OCI-LY1 (cell line): ENCODE data around the gene GPR107.
"Not testable (repeated sequence)": the region's sequence is repeated elsewhere in the genome, so short reads cannot be mapped to it uniquely, and the experiment has no call there.

Experiments
- H2AFZ ChIP-seq: fragments of 200-600 bp; sonication (generic), shearing (Covaris generic); 2 replicates; pipeline ENCODE4 v1.6.0; 2014; ENCODE audit warnings: antibody characterized with exemption, mild to moderate bottlenecking, low read length
- H3F3A ChIP-seq: fragments of 200-600 bp; sonication (generic), shearing (Covaris generic); 2 replicates; pipeline ENCODE4 v1.6.0; 2014; ENCODE audit warnings: mild to moderate bottlenecking, antibody characterized with exemption, low read length, moderate library complexity; ENCODE audit not compliant: insufficient read depth
- H3K27ac ChIP-seq: fragments of 200-600 bp; sonication (generic); 2 replicates; pipeline ENCODE4 v1.5.1; 2014; ENCODE audit warnings: low read length, mixed run types, mild to moderate bottlenecking, low read depth; ENCODE audit not compliant: poor library complexity, severe bottlenecking
- H3K27me3 ChIP-seq: fragments of 200-600 bp; sonication (generic); 2 replicates; pipeline ENCODE4 v1.6.0; 2014; ENCODE audit warnings: antibody characterized with exemption, mild to moderate bottlenecking, low read length, moderate library complexity; ENCODE audit not compliant: insufficient read depth
- H3K36me3 ChIP-seq: fragments of 200-600 bp; sonication (generic); 2 replicates; pipeline ENCODE4 v1.6.1; 2014; ENCODE audit warnings: mild to moderate bottlenecking, antibody characterized with exemption, low read length, moderate library complexity, mixed read lengths; ENCODE audit not compliant: insufficient read depth
- H3K4me1 ChIP-seq: fragments of 200-600 bp; sonication (generic); 2 replicates; pipeline ENCODE4 v1.5.1; 2014; ENCODE audit warnings: mild to moderate bottlenecking, low read length, moderate library complexity; ENCODE audit not compliant: insufficient read depth, severe bottlenecking
- H3K4me2 ChIP-seq: fragments of 200-600 bp; sonication (generic), shearing (Covaris generic); 2 replicates; pipeline ENCODE4 v1.6.1; 2014; ENCODE audit warnings: low read length
- H3K4me3 ChIP-seq: fragments of 200-600 bp; sonication (generic); 2 replicates; pipeline ENCODE4 v1.5.1; 2014; ENCODE audit warnings: low read length, low read depth, mild to moderate bottlenecking, mixed read lengths; ENCODE audit not compliant: poor library complexity, severe bottlenecking
- H3K79me2 ChIP-seq: fragments of 200-600 bp; shearing (Covaris generic); 2 replicates; pipeline ENCODE4 v1.6.1; 2016; ENCODE audit warnings: mixed run types, low read length, mixed read lengths; ENCODE audit not compliant: insufficient read depth
- H3K9ac ChIP-seq: fragments of 200-600 bp; sonication (generic), shearing (Covaris generic); 2 replicates; pipeline ENCODE4 v1.6.1; 2014; ENCODE audit warnings: mild to moderate bottlenecking, low read length, mixed read lengths
- H3K9me2 ChIP-seq: fragments of 200-600 bp; sonication (generic), shearing (Covaris generic); 2 replicates; pipeline ENCODE4 v1.6.1; 2014; ENCODE audit warnings: low read depth, mild to moderate bottlenecking, low read length, mixed read lengths
- H3K9me3 ChIP-seq: fragments of 200-600 bp; shearing (Covaris generic); 2 replicates; pipeline ENCODE4 v1.6.1; 2014; ENCODE audit warnings: low read length, mixed read lengths
- H4K20me1 ChIP-seq: fragments of 200-600 bp; sonication (generic), shearing (Covaris generic); 2 replicates; pipeline ENCODE4 v1.6.0; 2016; ENCODE audit warnings: mild to moderate bottlenecking, low read length; ENCODE audit not compliant: insufficient read depth
- CTCF ChIP-seq: fragments of 200-600 bp; sonication (generic), shearing (Covaris generic); IDR thresholded peaks from 2 replicates; pipeline ENCODE4 v1.5.1; 2017; ENCODE audit warnings: mild to moderate bottlenecking, antibody characterized with exemption, low read length, moderate library complexity, mixed read lengths
- EZH2 ChIP-seq: fragments of 200-600 bp; sonication (generic), shearing (Covaris generic); IDR thresholded peaks from 2 replicates; pipeline ENCODE4 v1.8.0; 2017; ENCODE audit warnings: borderline replicate concordance, mixed run types, mild to moderate bottlenecking, antibody characterized with exemption, low read length, moderate library complexity, mixed read lengths

The GPR107 gene

GRCh38 chr9:130053504-130054324, at the start of gene GPR107:
GPR107 (plus strand) TSS chr9:130053906; CDS start chr9:130053933, 27 bp downstream.
- H4K20me1 ChIP-seq: no peaks in the 10 kb centered on the region
- no peaks in the 10 kb centered on the region for H3K9me3 ChIP-seq
- peaks cover 15% of the 10 kb centered on the region for H3K79me2 ChIP-seq
- peaks cover 25% of the 10 kb centered on the region for H3K4me1 ChIP-seq
- H3K4me2 ChIP-seq: peak within 1 kb of the TSS; percentile 97
- TF ChIP-seq CTCF: no peak
- TF ChIP-seq EZH2: no peak
- H3K27ac ChIP-seq: no peak within 1 kb of the TSS
- H2AFZ ChIP-seq: no peak within 1 kb of the TSS; the same call in 1 of the 2 replicates
- H3K9ac ChIP-seq: peak within 1 kb of the TSS; percentile 93
- H3K9me2 ChIP-seq: no peaks in the 10 kb centered on the region
- no peaks in the 10 kb centered on the region for H3K27me3 ChIP-seq
- H3K4me3 ChIP-seq: peak within 1 kb of the TSS; percentile 92
- no peaks in the 10 kb centered on the region for H3F3A ChIP-seq
- peaks cover 3% of the 10 kb centered on the region; the same call in 1 of the 2 replicates for H3K36me3 ChIP-seq

GRCh38 chr9:130003943-130004552, 49.7 kb upstream of the GPR107 start:
- TF ChIP-seq CTCF (no peak), EZH2 (no peak)
- Histone ChIP-seq H3K4me1 (no peaks in the 10 kb centered on the region), H2AFZ (no peak overlapping the region), H3K4me3 (no peak overlapping the region), H3K27ac (no peak overlapping the region), H4K20me1 (no peaks in the 10 kb centered on the region), H3K79me2 (no peaks in the 10 kb centered on the region), H3K9me3 (no peaks in the 10 kb centered on the region), H3F3A (no peaks in the 10 kb centered on the region), H3K36me3 (no peaks in the 10 kb centered on the region), H3K9me2 (no peaks in the 10 kb centered on the region), H3K9ac (no peak overlapping the region), H3K27me3 (peaks cover 5% of the 10 kb centered on the region; the same call in 1 of the 2 replicates), H3K4me2 (no peak overlapping the region)

GRCh38 chr9:130006952-130007351, 46.8 kb upstream of the GPR107 start:
- not testable (repeated sequence) for H3F3A ChIP-seq, H3K27me3 ChIP-seq, H3K36me3 ChIP-seq, H3K4me2 ChIP-seq, H3K4me1 ChIP-seq, H3K9ac ChIP-seq, H4K20me1 ChIP-seq, H3K9me3 ChIP-seq, H3K4me3 ChIP-seq, H3K9me2 ChIP-seq, H3K27ac ChIP-seq, H3K79me2 ChIP-seq, H2AFZ ChIP-seq
